Loucy (cell line): ENCODE results near the gene AACS.

Source experiments
- H2AFZ ChIP-seq: fragments of 200-600 bp; sonication (generic); 2 replicates; pipeline ENCODE4 v1.6.0; 2016; ENCODE audit warnings: antibody characterized with exemption, mild to moderate bottlenecking, low read length, moderate library complexity
- H3F3A ChIP-seq: fragments of 200-600 bp; 2 replicates; pipeline ENCODE4 v1.6.0; 2016; ENCODE audit warnings: antibody characterized with exemption, low read depth, mild to moderate bottlenecking
- H3K27me3 ChIP-seq: fragments of 200-600 bp; sonication (generic); 2 replicates; pipeline ENCODE4 v1.6.1; 2014; ENCODE audit warnings: low read length, mild to moderate bottlenecking; ENCODE audit not compliant: insufficient read depth, poor library complexity, severe bottlenecking
- H3K36me3 ChIP-seq: fragments of 200-600 bp; sonication (generic); 2 replicates; pipeline ENCODE4 v1.6.1; 2016; ENCODE audit warnings: low read length; ENCODE audit not compliant: insufficient read depth
- H3K4me1 ChIP-seq: fragments of 200-600 bp; sonication (generic); 2 replicates; pipeline ENCODE4 v1.5.1; 2014; ENCODE audit warnings: low read length, mild to moderate bottlenecking; ENCODE audit not compliant: insufficient read depth, poor library complexity, severe bottlenecking
- H3K4me2 ChIP-seq: fragments of 200-600 bp; sonication (generic); 2 replicates; pipeline ENCODE4 v1.6.0; 2014; ENCODE audit warnings: antibody characterized with exemption, low read length, low read depth, mild to moderate bottlenecking; ENCODE audit not compliant: poor library complexity, severe bottlenecking
- H3K4me3 ChIP-seq: fragments of 200-600 bp; sonication (generic); 2 replicates; pipeline ENCODE4 v1.5.1; 2014; ENCODE audit warnings: low read length, mild to moderate bottlenecking, mixed read lengths; ENCODE audit not compliant: poor library complexity, severe bottlenecking
- H3K79me2 ChIP-seq: fragments of 200-600 bp; sonication (generic); 2 replicates; pipeline ENCODE4 v1.6.1; 2014; ENCODE audit warnings: low read length; ENCODE audit not compliant: insufficient read depth
- H3K9ac ChIP-seq: fragments of 200-600 bp; sonication (generic); 2 replicates; pipeline ENCODE4 v1.6.0; 2014; ENCODE audit warnings: mild to moderate bottlenecking, low read depth, low read length, moderate library complexity; ENCODE audit not compliant: poor library complexity, severe bottlenecking
- H3K9me2 ChIP-seq: fragments of 200-600 bp; sonication (generic); replicated peaks from 2 replicates; pipeline ENCODE4 v1.6.1; 2016; ENCODE audit warnings: low read depth, low read length, mixed read lengths
- H3K9me3 ChIP-seq: fragments of 200-600 bp; sonication (generic); 2 replicates; pipeline ENCODE4 v1.6.1; 2014; ENCODE audit warnings: mild to moderate bottlenecking, antibody characterized with exemption, low read length, low read depth; ENCODE audit not compliant: insufficient read depth
- H4K20me1 ChIP-seq: fragments of 200-600 bp; sonication (generic); 2 replicates; pipeline ENCODE4 v1.6.0; 2014; ENCODE audit warnings: antibody characterized with exemption, low read length, mild to moderate bottlenecking; ENCODE audit not compliant: insufficient read depth, poor library complexity, severe bottlenecking
- CTCF ChIP-seq: fragments of 200-600 bp; sonication (generic); conservative IDR thresholded peaks from 2 replicates; pipeline ENCODE4 v1.5.1; 2014; ENCODE audit warnings: mild to moderate bottlenecking, antibody characterized with exemption, low read length
- EZH2phosphoT487 ChIP-seq: fragments of 200-600 bp; IDR thresholded peaks from 2 replicates; pipeline ENCODE4 v1.6.1; 2018; ENCODE audit warnings: antibody characterized with exemption, mild to moderate bottlenecking, moderate library complexity, borderline replicate concordance

Gene AACS

GRCh38 chr12:125096894-125097293 lies 31.7 kb downstream of the AACS start:
- H3K27me3 ChIP-seq = no peaks in the 10 kb centered on the region
- H3K4me1 ChIP-seq = no peaks in the 10 kb centered on the region
- no peak overlapping the region for H3K4me2 ChIP-seq
- H3K79me2 ChIP-seq = no peaks in the 10 kb centered on the region
- H4K20me1 ChIP-seq = no peaks in the 10 kb centered on the region
- H3K9me2 ChIP-seq = no peaks in the 10 kb centered on the region
- no peak overlapping the region for H2AFZ ChIP-seq
- no peaks in the 10 kb centered on the region for H3F3A ChIP-seq
- H3K9ac ChIP-seq = no peak overlapping the region
- H3K9me3 ChIP-seq = no peaks in the 10 kb centered on the region
- no peak overlapping the region for H3K4me3 ChIP-seq
- TF ChIP-seq EZH2phosphoT487 (no peak), CTCF (no peak)
- peaks cover 30% of the 10 kb centered on the region; the same call in 1 of the 2 replicates for H3K36me3 ChIP-seq

- Histone ChIP-seq H2AFZ (no peak overlapping the region), H3K4me3 (no peak overlapping the region), H3K9me3 (no peaks in the 10 kb centered on the region), H3K79me2 (no peaks in the 10 kb centered on the region), H3K4me1 (no peaks in the 10 kb centered on the region), H3K36me3 (peaks cover 28% of the 10 kb centered on the region; the same call in 1 of the 2 replicates), H4K20me1 (no peaks in the 10 kb centered on the region), H3F3A (no peaks in the 10 kb centered on the region), H3K9me2 (no peaks in the 10 kb centered on the region), H3K4me2 (no peak overlapping the region), H3K27me3 (no peaks in the 10 kb centered on the region), H3K9ac (no peak overlapping the region)
- no peak for TF ChIP-seq CTCF
- TF ChIP-seq EZH2phosphoT487 = no peak
These were observed 32.2 kb downstream of the AACS start for GRCh38 chr12:125097427-125097826.

GRCh38 chr12:125098676-125099408 lies 33.6 kb downstream of the AACS start:
- Histone ChIP-seq H2AFZ (no peak overlapping the region), H3K36me3 (peaks cover 29% of the 10 kb centered on the region; the same call in 1 of the 2 replicates), H3K9ac (no peak overlapping the region), H3K79me2 (no peaks in the 10 kb centered on the region), H3K9me2 (no peaks in the 10 kb centered on the region), H3K27me3 (no peaks in the 10 kb centered on the region), H3K4me2 (no peak overlapping the region), H3K4me3 (no peak overlapping the region), H3K9me3 (no peaks in the 10 kb centered on the region), H3K4me1 (no peaks in the 10 kb centered on the region), H3F3A (no peaks in the 10 kb centered on the region), H4K20me1 (no peaks in the 10 kb centered on the region)
- TF ChIP-seq CTCF = no peak
- no peak for TF ChIP-seq EZH2phosphoT487
